ENCODE data around the gene RITA1. TPM values are rescaled to one million over a fixed set of nuclear protein-coding genes. Genes with fewer than 3 reads are reported as not detected.

The RITA1 gene
- total RNA-seq, 1 experiment from 2014 or later: 20.7 TPM

DNA sequence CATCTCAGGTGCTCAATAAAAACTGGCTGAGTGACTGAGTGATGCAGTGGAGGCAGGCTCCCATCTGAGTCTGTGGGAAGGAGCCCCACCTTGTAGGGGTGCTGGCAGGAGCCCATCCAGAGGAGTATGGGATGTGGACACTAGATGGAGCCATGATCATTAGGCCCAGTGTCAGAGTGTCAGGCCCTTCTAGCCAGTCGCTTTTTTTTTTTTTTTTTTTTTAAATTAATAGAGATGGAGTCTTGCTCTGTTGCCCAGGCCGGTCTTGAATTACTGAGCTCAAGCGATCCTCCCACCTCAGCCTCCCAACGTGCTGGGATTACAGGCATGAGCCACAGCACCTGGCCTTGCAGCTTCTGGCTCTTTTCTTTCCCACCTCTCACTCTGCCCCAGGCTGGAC lies 11.5 kb downstream of the RITA1 start:
- intact Hi-C loops (cut with micrococcal nuclease): loop anchor here (2.0 to 10.0 kb wide), 3 partner anchors 100 to 228 kb away; partner anchors contain the start of gene SLC8B1
- no peak overlapping the region for H3K27ac ChIP-seq (ENCODE audit: low read depth, low read length)
- no peak overlapping the region for H2AFZ ChIP-seq (ENCODE audit: low read depth, low read length, poor library complexity, severe bottlenecking)
- ATAC-seq (peak; percentile 88), DNase-seq (ENCODE audit: low read depth, low spot score) (peak; percentile 63)
- H3K4me3 ChIP-seq (replicated peaks in 1 of 2; ENCODE audit: low read depth in 1 of 2, low read length in 2 of 2): no peak overlapping the region
- CTCF ChIA-PET: interaction anchor here (0.6 to 0.7 kb wide), 5 partner anchors 9 to 228 kb away, joined by 3 to 5 read pairs (median 3); no protein-coding TSS in a partner anchor
- no TSS peak for BruUV-seq (replicated peaks)
- no peaks in the 10 kb centered on the region for H4K20me1 ChIP-seq (ENCODE audit: insufficient read depth)
- no peaks in the 10 kb centered on the region for H3K79me2 ChIP-seq (ENCODE audit: insufficient read depth, low read length)
- peaks cover 2 to 4% of the 10 kb centered on the region in 2 experiments; a peak in 2 of 4 replicates for H3K36me3 ChIP-seq (ENCODE audit: control insufficient read depth in 1 of 2, insufficient read depth in 2 of 2, low read length in 2 of 2)
- no peaks in the 10 kb centered on the region for H3K9me2 ChIP-seq (ENCODE audit: insufficient read depth)
- H3K9ac ChIP-seq (ENCODE audit: low read length): no peak overlapping the region
- no peaks in the 10 kb centered on the region for H3K9me3 ChIP-seq (ENCODE audit: control insufficient read depth in 1 of 2, insufficient read depth in 1 of 2, low read depth in 1 of 2, low read length in 2 of 2)
- H3K4me2 ChIP-seq (ENCODE audit: low read length): no peak overlapping the region
- no peaks in the 10 kb centered on the region for H3K27me3 ChIP-seq (ENCODE audit: insufficient read depth, low read length)
- TF ChIP-seq POLR2A (IDR thresholded peaks at IDR 0.05; ENCODE audit: borderline replicate concordance, extremely low read depth, insufficient read depth, insufficient read length) (no peak), ATF3 (IDR thresholded peaks at IDR 0.05) (no peak), CBX3 (IDR thresholded peaks at IDR 0.05; ENCODE audit: low read depth) (0 out of 2 replicates have a peak, but pooled peaks have one; percentile 22), JUND (IDR thresholded peaks at IDR 0.05) (no peak), TCF7L2 (IDR thresholded peaks at IDR 0.05; ENCODE audit: borderline replicate concordance, extremely low read depth, insufficient read depth, insufficient read length) (no peak), CEBPB (IDR thresholded peaks at IDR 0.05; ENCODE audit: low read depth) (no peak), SIN3A (IDR thresholded peaks at IDR 0.05; ENCODE audit: low read depth) (no peak), SP1 (IDR thresholded peaks at IDR 0.05; ENCODE audit: low read depth) (no peak), EZH2 (IDR thresholded peaks at IDR 0.05) (no peak), YY1 (IDR thresholded peaks at IDR 0.05; ENCODE audit: extremely low read depth, insufficient replicate concordance, low read depth, low read length) (peak; percentile 32), ZBTB33 (IDR thresholded peaks at IDR 0.05; ENCODE audit: extremely low read depth, insufficient replicate concordance, low read length) (no peak), RAD21 (IDR thresholded peaks at IDR 0.05; ENCODE audit: low read depth) (peak; percentile 90), SRF (IDR thresholded peaks at IDR 0.05; ENCODE audit: low read depth) (no peak), POLR2AphosphoS5 (IDR thresholded peaks at IDR 0.05; ENCODE audit: low read depth, low read length) (peak; percentile 42; the same call in 1 of the 2 replicates), ELF1 (IDR thresholded peaks at IDR 0.05; ENCODE audit: borderline replicate concordance, low read depth) (no peak), EGR1 (IDR thresholded peaks at IDR 0.05; ENCODE audit: low read depth) (no peak), CTCF (IDR thresholded peaks at IDR 0.05 in 2 of 3, conservative IDR thresholded peaks at IDR 0.05 in 1 of 3; ENCODE audit: borderline replicate concordance in 1 of 3, insufficient read depth in 1 of 3, low read depth in 2 of 3, low read length in 2 of 3) (peak; percentile 64 to 76 (median 73))
- TF ChIP-seq, protein P1, sequence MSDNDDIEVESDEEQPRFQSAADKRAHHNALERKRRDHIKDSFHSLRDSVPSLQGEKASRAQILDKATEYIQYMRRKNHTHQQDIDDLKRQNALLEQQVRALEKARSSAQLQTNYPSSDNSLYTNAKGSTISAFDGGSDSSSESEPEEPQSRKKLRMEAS (IDR thresholded peaks at IDR 0.05): no peak
- POLR2A ChIA-PET: no interaction called here
- RAD21 ChIA-PET (ENCODE audit: low non-redundant PET in 1 of 2, low total read pairs in 2 of 2, uncharacterized antibody in 2 of 2, unreplicated experiment in 2 of 2): interaction anchor here in 1 of 2 experiments (0.7 kb wide), 1 partner anchor 21 kb away, joined by 7 read pairs; no protein-coding TSS in a partner anchor
- peaks cover 29 to 44% of the 10 kb centered on the region in 2 experiments for H3K4me1 ChIP-seq (ENCODE audit: control insufficient read depth in 1 of 2, insufficient read depth in 2 of 2, low read length in 2 of 2)
